HG03175 (cell line): ENCODE measurements around the gene MALT1.
A peak's percentile ranks its signal among the peaks of the same experiment; 100 is the strongest.
"Not testable (repeated sequence)": the region's sequence is repeated elsewhere in the genome, so short reads cannot be mapped to it uniquely, and the experiment has no call there.

Experiments
- ATAC-seq: cut with Tn5 transposase; IDR thresholded peaks from one replicate; pipeline ENCODE4 v1.9.1; 2021; ENCODE audit warnings: mild to moderate bottlenecking, moderate library complexity; ENCODE audit not compliant: unreplicated experiment

Gene MALT1

DNA sequence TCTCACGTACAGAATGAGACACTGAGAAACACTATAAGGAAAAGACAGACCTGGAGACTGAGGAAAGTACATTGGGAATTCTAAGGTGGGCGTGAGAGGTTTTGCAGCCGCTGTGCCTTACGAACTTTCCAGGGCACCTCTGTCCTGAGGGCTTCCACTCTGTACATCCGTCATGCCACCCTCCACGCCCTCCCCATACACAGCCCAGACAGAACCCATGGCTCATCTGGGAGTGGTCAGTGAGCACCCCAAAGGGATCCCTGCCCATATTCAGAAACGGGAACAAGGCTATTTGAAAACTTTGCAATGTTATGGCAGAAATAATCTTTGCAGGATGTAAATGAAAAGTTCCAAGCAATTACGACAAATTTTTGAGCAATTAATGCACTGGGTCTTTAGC is 98.1 kb downstream of the MALT1 start:
- no peak for ATAC-seq

DNA sequence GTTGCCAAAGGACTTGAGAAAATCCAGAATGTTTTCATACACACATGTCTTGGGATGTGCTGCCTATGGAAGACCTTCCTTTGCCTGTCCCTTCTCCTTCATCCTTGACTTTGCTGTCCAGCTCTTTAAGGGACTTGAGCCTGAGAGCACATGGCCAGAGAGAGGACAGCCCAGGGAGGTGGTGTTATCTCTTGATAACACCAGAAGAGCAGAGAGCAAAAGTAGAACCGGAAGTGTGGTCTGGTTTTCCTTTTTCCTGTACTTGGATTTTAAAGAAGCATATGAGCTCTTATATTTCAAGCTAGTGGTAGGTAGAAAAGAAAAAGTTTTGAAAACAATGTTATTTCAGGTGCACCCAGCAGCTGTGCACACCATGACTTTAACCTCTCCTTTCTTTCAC is 99.3 kb downstream of the MALT1 start:
- ATAC-seq = no peak

DNA sequence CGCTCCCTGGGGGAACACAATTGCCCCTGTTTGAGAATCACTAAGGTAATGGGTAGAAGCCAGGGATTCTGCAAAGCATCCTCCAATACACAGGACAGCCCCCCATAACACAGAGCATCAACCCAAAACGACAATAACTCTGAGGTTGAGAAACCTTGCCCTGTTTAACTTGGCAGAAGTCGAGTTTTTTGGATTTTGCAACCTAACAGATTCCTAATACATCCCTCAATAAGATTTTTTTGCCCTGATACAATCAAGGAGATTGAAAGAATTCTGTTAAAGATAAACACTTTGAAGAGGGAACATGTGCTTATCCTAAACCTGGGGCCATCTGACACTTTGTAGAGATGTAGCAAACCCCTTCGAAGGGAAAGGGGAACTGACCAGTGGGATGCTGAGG is 100.9 kb downstream of the MALT1 start:
- no peak for ATAC-seq

DNA sequence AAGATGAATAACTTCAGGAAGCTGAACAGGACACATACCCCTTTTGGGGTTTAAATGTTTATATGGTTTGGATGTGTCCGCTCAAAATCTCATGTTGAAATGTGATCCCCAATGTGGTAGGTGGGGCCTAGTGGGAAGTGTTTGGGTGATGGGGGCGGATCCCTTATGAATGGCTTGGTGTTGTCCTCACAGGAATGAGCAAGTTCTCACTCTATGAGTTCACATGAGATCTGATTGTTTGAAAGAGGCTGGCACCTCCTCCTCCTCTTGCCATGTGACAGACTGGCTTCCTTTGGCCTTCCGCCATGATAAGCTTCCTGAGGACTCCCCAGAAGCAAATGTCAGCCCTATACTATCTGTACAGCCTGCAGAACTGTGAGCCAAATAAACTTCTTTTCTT is 104.8 kb downstream of the MALT1 start:
- no peak for ATAC-seq

DNA sequence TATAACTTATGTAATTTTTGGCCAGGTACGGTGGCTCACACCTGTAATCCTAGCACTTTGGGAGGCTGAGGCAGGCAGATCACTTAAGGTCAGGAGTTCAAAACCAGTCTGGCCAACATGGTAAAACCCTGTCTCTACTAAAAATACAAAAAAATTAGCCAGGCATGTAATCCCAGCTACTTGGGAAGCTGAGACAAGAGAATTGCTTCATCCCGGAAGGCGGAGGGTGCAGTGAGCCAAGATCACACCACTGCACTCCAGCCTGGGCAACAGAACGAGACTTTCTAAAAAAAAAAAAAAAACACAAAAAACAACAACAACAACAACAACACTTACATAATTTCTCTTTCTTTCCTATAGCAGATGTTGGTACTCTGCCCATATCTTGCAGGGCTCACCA is 105.3 kb downstream of the MALT1 start:
- not testable (repeated sequence) for ATAC-seq

DNA sequence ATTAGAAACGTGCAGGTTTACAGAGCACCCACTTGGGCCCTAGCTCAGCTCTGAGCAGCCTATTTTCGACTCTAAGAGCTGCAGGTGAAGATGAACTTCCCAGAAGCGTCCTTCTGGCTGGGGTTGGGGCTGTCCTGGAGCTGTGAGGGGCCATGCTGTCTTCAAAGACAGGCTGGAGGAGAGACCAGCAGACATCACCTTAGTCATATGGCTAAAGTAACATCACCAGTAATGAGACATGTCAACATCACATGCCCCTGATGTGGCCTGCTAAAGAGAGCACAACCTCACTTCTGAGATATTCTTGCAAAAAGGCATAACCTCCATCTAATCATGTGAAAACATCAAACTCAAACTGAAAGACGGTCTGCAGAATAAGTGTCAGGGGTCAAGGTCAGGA is 106.2 kb downstream of the MALT1 start:
- no peak for ATAC-seq

DNA sequence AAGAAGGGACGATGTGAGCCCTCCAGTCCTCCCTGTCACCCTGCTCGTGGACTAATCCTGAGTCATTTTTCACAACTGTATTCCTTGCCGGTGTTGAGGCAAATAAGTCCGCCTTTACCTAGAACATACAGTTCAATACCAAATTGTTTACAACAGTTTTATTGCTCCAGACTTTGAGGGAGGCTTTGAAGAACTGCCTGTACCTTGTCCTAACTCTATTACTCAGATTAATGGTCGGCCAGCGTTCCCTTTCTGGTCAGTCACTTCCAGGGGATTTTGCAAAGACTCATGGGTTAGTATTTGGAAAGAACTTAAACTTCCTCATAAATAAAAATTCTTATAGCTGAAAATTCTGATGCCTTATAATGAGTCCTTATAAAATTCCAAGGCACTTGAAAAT is 108.3 kb downstream of the MALT1 start:
- no peak for ATAC-seq

DNA sequence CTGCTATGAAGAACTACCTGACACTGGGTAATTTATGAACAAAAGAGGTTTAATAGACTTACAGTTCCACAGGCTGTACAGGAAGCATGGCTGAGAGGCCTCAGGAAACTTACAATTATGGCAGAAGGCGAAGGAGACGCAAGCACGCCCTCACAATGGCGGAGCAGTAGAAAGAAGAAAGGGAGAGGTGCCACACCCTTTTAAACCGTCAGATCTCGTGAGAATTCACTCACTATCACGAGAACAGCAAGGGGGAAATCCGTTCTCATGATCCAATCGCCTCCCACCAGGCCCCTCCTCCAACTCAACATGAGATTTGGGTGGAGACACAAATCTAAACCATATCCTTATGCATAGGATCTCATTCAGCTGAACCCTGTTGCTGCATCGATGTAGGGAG is 108.8 kb downstream of the MALT1 start:
- no peak for ATAC-seq

DNA sequence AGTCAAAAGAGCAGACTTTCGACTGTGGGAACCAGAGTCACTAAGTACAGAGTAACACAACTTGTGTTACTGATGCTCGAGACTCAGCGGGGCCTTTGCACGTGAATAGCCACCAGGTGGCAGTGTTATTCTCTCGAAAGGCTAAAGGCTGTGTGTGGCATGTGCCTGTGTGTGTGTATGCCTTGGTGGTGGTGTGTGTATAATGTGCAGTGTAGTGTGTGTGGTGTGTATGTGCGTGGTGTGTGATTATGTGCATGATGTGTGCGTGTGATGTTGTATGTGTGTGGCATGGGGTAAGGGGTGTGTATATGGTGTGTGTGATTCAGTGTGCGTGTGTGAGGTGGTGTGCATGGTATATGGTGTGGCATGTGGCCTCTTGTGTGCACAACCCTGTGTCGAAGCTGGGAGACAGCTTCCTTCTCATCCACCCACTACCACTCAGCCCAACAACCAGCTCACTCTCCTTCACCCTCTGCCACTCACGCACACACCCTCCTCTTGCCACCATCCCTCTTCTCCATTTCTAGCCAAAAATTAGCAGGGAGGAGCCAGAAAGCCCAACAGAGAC is 110.4 kb downstream of the MALT1 start:
- ATAC-seq = peak; percentile 71

DNA sequence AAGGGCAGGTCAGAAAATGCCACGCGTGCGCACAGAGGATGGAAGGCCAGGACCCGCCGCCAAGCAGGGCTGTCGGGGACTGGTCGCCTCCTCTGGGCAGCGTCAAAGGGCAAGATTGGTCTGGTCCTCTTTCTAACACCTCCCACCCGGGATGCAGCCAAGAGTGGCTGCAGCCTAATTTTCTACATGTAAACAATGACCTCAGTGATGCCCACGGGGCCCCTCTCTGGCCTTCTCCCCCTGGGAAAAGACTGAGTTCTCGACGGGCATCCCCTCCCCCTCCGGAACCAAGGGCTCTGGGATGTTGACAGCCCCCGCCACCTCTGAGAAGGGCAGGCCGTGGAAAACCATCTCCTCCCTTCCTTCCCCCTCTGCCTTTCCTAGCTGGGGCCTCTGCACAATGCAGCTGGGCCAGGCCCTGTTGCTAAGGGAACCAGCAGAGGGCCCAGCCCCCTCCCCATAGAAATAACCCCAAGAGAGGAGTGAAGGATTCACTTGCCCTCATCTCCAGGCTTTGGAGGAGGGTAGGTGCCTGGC is 113.4 kb downstream of the MALT1 start:
- no peak for ATAC-seq

DNA sequence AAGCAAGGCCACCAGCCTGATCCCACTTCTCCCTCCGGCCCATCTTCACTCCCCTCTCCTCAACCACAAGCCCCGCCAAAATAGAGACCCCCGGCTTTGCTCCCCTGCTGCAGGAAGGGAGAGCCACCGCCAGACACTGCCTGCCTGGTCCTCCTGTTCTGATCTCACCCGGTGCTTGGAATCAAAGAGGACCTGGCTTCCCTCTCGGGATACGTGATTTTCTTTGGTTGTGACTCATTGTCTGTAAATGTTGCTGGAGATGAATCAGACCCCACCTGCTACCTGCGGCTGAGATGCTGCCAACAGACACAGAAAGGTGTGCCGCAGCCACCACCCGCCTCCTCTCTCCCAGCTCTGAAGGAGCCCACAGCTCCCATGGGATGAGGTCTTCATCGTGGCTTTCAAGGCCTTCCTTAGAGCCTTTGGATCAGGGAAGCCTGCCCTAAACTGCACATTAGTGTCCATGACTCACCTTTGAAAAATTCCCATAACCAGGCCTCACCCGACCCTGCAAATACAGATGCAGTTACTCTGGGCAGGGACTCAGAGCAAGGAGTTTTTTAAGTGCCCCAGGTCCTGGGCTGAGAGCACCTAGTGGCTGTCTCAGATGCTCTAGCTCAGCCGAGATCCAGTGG is 114.0 kb downstream of the MALT1 start:
- no peak for ATAC-seq

DNA sequence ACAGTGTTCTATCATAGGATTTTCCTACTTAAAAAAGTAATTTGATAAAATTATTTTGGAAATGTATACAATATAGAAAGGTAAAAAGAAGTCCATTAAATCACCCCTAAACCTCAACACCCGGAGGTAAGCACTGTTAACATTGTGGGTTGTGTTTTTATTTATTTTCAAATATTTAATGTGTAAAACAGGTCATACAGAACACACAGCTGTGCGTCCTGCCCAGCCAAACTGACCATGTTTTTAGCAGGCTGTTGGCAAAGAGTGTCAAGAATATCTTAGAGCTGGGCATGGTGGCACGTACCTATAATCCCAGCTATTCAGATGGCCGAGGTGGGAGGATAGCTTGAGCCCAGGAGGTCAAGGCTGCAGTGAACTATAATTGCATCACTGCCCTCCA is 114.6 kb downstream of the MALT1 start:
- ATAC-seq = no peak

DNA sequence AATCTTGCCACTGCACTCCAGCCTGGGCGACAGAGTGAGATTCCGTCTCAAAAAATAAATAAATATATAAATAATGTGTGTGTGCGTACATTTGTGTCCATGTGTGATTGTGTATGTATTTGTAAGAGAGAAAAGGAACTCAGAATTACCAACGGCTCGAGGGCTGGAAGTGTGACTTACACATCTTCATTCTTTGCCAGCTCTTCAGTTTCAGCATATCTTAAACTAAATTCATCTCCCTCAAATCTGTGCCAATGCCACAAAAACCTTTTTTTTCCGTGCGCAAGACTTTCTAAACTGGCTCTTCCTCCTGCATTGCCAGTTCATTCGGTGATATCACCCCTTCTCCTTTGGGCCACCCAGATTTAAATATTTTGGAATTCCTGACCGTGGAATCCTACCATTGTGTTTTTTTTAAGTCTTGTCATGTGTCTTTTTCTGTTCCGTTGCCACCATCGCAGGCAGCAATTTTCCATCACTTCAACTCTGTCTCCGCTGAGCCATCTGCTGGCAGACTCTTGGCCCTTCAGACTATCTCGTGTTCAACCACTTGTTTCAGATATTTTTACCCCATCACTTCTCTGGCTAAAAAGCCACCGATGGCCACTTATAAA is 116.4 kb downstream of the MALT1 start:
- ATAC-seq = no peak

DNA sequence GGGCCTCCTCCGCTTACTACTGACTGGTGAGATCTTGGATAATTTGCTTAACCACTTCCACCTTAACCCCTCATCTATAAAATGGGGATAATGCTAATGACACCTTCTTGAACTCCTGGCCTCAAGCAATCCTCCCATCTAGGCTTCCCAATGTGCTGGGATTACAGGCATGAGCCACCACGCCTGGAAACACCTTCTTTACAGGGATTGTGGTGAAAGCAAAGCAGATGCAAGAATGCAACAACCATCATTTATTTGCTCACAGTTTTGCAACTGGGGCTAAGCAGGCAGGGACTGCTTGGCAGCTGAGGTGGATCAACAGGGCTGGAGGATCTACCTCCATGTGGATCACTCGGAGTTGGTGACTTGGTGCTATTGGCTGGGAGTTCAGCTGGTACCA is 117.2 kb downstream of the MALT1 start:
- no peak for ATAC-seq

DNA sequence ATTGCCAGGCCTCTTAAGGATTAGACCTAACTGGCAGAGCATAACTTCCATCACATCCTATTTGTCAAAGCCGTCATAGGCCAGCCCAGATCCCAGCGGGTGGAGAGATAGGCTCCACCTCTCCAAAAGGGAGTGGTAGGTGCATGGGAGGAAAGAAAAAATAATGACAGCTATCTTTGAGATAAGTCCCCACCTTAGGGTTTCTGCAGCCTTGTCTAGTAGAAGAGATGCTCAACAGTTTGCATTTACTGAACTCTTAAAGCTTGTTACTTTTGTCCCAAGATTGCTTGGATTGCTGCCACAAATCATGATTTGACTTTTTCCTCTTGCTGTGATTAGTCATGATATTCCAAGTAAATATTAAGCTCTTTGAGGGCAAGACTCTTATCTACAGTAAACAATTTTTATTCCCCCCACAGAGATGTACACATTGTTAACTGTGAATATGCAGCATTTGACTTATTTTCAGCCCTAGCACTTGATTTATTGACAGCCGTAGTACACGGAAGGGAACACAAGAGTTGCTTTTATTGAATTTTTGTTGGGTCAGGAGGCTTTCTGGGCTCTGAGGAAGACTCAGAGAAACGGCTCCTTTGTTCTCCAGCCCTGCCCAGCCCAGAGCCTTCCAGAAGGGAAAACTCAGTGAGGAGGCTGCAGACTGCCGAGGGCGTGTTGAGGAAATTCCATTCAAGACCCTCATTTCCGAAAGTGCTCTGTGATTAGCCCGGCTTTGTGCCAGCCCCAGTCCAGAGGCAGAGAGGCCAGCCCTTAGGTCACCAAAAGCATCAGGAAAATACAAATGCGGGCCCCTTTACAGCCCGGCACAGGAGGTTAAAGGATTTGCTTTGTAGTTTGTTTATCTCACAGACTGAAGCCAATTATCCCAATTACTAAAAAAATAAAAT is 118.0 kb downstream of the MALT1 start:
- no peak for ATAC-seq

DNA sequence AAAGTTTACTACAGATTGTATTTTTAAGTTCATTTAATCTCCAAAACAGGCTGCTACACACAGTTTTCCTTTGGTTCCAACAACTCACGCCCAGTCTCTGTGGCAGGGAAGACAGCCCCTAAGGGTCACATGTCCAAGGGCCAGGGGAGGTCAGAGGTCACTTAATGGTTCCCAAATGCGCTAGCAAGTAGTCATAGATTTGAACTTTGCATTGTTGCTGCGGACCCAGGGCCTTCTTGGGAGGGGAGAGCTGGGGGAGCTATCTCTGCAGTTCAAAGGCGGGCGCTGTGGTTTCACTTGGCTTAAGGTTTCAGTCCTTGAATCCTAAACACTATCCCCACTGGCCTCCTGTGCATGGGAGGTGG is 118.6 kb downstream of the MALT1 start:
- no peak for ATAC-seq

DNA sequence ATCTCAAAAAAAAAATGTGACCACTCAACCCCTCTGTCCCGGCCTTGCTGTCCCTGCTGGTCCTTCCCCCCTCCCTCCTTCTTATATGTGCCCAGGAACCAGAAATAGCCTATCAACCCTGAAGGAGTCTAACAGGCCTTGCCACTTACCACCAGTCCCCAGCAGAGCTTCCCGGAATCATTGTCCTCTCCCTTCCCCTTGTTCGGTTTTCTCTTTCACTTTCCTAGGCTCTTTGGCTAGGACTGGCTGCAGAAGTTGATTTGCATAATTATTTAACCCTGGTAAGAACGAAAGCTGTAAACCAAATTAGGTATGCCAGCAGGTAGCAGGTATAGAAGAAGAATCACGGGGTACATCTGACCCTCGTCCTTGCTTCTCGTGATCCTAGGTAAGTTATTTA is 120.8 kb downstream of the MALT1 start:
- ATAC-seq = peak; percentile 96

DNA sequence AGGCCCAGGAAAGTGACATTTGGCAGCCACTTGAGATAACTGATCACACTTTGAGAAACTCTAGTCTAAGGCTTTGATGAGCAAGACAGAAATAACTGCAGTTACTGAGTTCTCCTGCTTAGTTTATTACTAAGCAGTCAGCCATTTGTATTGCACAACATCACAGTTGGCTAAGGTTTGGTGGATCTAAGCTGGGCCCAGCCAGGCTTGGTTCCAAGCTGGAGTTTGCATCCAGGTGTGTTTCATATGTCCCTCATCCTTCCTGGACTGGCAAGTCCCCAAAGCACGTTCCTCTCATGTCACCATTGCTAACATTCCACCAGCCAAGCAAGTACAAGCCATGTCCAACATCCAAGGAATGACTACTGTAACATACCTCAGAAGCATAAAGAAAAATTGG is 122.1 kb downstream of the MALT1 start:
- no peak for ATAC-seq

DNA sequence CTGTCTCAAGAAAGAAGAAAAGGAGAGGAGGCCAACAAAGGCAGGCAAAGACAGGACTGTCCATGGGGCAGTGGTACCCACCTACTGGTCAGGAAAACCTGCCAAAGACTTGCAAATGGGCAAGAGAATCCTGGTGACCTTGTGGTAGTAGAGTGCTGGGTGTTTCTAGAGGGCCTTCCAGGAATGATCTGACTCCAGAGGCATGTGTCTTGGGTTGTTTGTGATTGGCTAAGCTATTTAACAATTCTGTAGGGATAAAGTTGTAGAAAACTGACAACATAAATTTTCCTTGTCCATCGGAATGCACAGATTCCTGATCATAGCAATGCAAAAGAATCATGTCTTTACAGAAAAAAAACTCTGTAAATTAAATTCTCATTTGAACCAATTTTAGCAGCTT is 125.0 kb downstream of the MALT1 start:
- no peak for ATAC-seq

DNA sequence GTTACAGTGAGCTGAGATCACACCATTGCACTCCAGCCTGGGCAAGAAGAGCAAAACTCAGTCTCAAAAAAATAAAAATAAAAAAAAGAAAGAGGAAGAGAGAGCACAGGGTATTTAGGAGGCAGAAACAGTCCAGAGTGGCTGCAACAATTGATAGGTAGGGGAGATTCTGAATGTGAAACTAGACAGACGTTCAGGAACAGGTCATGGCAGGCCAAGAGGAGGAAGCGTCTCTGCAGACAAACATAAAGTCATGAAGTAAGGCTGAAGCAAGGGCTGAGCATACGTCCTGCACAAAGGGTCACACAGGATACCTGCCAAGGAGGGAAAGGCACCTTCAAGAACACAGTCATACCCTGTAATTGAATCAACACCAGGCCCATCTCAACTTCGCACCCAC is 129.3 kb downstream of the MALT1 start:
- peak; percentile 82 for ATAC-seq

DNA sequence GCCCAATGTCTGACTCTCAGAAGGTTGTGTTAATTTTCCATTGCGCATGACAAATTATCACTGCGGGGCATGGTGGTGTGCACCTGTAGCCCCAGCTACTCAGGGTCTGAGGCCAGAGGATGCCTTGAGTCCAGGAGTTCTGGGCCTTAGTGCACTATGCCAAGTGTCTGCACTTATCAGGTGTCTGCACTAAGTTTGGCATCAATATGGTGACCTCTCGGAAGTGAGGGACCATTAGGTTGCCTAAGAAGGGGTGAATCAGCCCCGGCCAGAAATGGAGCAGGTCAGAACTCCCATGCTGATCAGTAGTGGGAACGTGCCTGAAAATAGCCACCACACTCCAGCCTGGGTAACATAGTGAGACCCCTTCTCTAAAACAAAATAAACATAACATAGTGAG is 131.7 kb downstream of the MALT1 start:
- ATAC-seq = no peak

DNA sequence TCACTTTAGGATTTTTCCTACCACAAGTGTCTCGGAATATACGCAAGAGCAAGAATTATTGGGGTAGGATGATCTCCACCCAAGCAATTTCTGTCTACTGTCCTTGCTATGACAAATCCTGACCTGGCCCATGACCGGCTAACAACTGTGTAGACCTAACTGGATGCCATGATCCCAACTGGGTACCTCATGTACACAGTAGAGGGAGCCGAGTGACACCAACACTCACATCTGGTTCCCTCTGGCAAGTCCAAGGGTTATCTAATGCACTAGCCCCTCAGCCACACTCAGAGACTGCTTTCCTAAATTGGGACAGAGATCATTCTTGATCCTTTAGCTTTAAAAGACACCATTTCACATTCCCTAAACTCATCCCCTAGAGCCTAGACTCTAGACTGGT is 132.7 kb downstream of the MALT1 start:
- ATAC-seq = no peak
